Measurements from ENCODE around the gene BORCS5.
A peak's percentile ranks its signal among the peaks of the same experiment; 100 is the strongest.

Gene BORCS5

DNA sequence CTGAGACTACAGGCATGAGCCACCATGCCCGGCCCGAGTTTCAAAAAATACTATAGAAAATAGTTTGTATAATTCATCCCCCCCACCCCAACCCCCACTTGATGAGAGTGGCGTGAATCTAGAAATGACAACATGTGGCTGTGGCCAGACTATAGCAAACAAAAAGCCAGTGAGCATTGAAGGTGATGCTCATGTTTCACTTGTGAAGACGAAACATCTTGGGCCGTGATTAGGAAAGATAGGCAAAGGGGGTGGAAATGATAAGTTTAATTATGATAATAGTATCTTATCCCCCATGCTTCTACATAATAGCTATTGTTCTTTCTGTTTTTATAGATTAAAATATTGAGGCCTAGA, 8.5 kb downstream of the BORCS5 start:
- H3K4me3 ChIP-seq: no peak overlapping the region
- H3K9ac ChIP-seq: no peak overlapping the region
- no peaks in the 10 kb centered on the region for H3K27me3 ChIP-seq
- no peaks in the 10 kb centered on the region for H3K4me1 ChIP-seq
- TF ChIP-seq Cebpa-rat (IDR thresholded peaks at IDR 0.05): no peak
- H3K4me2 ChIP-seq: no peak overlapping the region
- no peak overlapping the region for H3K27ac ChIP-seq
- H3K9me3 ChIP-seq (replicated peaks in 1 of 11): no peaks in the 10 kb centered on the region
- no peaks in the 10 kb centered on the region for H4K20me1 ChIP-seq
- peaks cover 5 to 40% (median 7%) of the 10 kb centered on the region in 11 experiments; a peak in 17 of 22 replicates for H3K36me3 ChIP-seq

DNA sequence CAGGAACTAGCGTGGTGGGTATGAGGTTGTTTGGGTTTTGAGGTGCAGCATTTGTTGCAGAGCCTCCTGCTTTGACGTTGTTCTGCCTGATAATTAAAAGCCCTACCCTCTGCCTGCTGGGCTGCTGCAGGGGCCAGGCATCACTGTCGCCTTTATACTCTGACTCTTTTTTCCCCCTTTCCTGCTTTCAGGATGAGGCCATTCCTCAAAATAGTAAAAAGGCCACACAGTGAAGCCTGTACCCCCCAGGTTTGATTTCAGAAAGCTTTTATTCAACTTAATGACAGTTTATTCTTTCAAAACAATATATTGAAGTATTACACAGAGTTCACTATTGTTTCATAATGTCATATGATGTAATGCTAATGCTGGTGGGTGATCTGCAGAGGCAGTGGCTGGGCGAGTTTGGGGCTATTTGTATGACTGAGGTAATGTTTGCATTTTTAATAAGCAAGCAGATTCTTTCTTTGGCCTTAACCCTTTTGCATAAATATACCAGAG, 9.1 kb downstream of the BORCS5 start:
- H3K4me3 ChIP-seq: no peak overlapping the region
- no peaks in the 10 kb centered on the region for H3K9me3 ChIP-seq (replicated peaks in 1 of 11)
- peaks cover 5 to 39% (median 7%) of the 10 kb centered on the region in 11 experiments; a peak in 17 of 22 replicates for H3K36me3 ChIP-seq
- no peaks in the 10 kb centered on the region for H4K20me1 ChIP-seq
- no peak for TF ChIP-seq Cebpa-rat (IDR thresholded peaks at IDR 0.05)
- no peak overlapping the region for H3K27ac ChIP-seq
- H3K9ac ChIP-seq: no peak overlapping the region
- no peaks in the 10 kb centered on the region for H3K4me1 ChIP-seq
- H3K27me3 ChIP-seq: no peaks in the 10 kb centered on the region
- H3K4me2 ChIP-seq: no peak overlapping the region

DNA sequence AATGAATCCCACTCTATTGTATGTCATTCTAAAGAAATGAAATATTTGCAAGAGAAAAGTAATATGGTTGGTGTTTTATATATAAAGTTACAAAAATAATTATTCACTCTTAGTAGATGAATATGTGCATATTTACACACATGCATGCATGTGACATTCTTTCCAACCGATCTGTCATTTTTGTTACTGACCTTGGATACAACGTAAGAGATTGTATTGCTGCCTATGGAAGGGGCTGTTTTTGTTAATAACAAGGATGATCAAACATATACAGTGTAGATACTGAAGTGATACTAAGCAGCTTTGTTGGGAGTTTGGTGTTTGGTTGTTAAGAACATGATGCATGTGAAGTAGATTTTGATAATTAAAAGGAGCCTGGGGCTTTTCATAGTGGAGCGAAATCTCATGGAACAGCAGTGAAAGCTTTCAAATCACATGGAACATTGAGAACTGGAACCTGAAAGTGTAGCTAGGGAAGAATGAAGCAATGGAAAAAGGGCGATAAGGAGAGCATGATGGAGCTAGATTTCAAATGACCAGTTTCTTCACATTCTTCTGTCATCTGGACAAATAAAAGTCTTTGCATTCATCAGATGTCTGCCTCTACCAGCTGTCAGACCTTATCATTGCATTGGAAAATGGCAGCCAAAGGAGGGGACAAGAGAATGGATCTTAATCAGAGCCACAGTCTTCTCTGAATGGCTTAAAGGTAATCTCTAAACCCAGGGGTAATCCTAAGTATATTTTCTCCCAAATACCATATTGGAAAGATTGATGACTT, 10.0 kb downstream of the BORCS5 start:
- no peak for TF ChIP-seq Cebpa-rat (IDR thresholded peaks at IDR 0.05)
- Histone ChIP-seq H3K27me3 (no peaks in the 10 kb centered on the region), H3K9me3 (replicated peaks in 1 of 11) (no peaks in the 10 kb centered on the region), H3K27ac (no peak overlapping the region), H3K4me1 (no peaks in the 10 kb centered on the region), H3K4me3 (no peak overlapping the region), H3K4me2 (no peak overlapping the region), H3K36me3 (peaks cover 4 to 40% (median 7%) of the 10 kb centered on the region in 11 experiments; a peak in 16 of 22 replicates), H4K20me1 (no peaks in the 10 kb centered on the region), H3K9ac (no peak overlapping the region)

DNA sequence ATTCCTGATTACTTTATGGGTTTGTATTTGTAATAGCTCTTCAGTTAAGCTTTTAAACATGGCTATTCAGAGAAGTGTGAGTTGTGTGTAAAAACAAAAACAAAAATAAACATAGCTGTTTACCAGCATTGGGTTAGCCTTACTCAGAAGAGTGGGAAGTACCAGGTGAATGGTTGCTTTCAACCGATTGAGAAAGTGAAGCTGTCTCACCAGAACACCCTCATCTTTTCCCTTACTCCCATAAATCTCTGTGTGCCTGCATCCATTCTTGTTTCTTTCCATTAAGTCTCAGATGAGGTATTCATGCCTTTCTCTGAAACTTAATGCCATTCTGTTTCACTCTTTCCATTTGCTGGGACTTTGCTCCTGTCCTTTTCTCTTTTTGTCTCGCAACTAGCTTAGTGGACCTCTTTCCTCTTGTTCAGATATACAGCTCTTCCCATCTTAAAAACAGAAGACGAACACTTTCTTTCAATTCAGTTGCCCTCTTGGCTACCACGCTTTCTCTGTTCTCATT, 10.7 kb downstream of the BORCS5 start:
- H3K9me3 ChIP-seq (replicated peaks in 1 of 11): no peaks in the 10 kb centered on the region
- H4K20me1 ChIP-seq: no peaks in the 10 kb centered on the region
- H3K9ac ChIP-seq: no peak overlapping the region
- H3K36me3 ChIP-seq: peaks cover 4 to 33% (median 7%) of the 10 kb centered on the region in 11 experiments; a peak in 16 of 22 replicates
- H3K4me1 ChIP-seq: no peaks in the 10 kb centered on the region
- TF ChIP-seq Cebpa-rat (IDR thresholded peaks at IDR 0.05): no peak
- H3K4me3 ChIP-seq: no peak overlapping the region
- no peaks in the 10 kb centered on the region for H3K27me3 ChIP-seq
- H3K27ac ChIP-seq: no peak overlapping the region
- no peak overlapping the region for H3K4me2 ChIP-seq

DNA sequence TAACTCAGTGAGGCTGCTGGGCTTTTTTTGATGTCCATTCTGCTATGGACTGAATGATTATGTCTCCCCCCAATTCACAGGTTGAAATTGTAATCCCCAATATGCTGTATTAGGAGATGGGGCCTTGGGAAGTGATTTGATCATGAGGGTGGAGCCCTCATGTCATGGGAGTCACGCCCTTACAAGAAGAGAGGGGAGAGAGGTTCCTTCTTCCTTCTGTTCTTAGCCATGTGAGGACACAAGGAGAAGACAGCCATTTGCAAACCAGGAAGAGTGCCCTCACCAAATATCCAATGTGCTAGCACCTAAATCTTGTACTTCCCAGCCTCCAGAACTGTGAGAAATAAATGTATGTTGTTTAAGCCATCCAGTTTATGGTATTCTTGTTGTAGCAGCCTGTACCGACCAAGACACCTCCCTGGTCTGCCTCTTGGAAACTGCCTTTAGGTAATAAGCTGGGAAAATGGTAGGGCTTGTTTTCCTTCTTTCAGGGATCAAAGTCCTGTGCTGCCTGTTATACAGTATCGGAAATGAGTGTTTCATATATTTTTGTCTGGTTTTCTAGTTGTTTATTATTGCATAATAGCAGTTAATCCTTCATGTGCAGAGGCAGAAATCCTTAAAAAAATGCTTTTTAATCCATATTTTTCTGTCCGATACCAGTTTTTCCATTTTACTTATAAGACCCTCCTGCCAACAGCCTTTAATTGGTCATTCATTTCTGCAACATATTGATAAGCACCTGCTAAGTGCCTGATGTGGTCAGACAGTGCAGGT, 16.3 kb downstream of the BORCS5 start:
- Histone ChIP-seq H3K36me3 (peaks cover 0 to 12% (median 0%) of the 10 kb centered on the region in 11 experiments; a peak in 2 of 22 replicates), H3K4me1 (peaks cover 0 to 9% (median 0%) of the 10 kb centered on the region in 10 experiments; a peak in 4 of 20 replicates), H3K4me2 (peak overlapping the region in 2 of 11 experiments; percentile 12 to 24; a peak in 3 of 22 replicates), H3K9me3 (replicated peaks in 1 of 11) (no peaks in the 10 kb centered on the region), H4K20me1 (no peaks in the 10 kb centered on the region), H3K9ac (no peak overlapping the region), H3K27ac (no peak overlapping the region), H3K27me3 (no peaks in the 10 kb centered on the region), H3K4me3 (no peak overlapping the region)
- no peak for TF ChIP-seq Cebpa-rat (IDR thresholded peaks at IDR 0.05)

DNA sequence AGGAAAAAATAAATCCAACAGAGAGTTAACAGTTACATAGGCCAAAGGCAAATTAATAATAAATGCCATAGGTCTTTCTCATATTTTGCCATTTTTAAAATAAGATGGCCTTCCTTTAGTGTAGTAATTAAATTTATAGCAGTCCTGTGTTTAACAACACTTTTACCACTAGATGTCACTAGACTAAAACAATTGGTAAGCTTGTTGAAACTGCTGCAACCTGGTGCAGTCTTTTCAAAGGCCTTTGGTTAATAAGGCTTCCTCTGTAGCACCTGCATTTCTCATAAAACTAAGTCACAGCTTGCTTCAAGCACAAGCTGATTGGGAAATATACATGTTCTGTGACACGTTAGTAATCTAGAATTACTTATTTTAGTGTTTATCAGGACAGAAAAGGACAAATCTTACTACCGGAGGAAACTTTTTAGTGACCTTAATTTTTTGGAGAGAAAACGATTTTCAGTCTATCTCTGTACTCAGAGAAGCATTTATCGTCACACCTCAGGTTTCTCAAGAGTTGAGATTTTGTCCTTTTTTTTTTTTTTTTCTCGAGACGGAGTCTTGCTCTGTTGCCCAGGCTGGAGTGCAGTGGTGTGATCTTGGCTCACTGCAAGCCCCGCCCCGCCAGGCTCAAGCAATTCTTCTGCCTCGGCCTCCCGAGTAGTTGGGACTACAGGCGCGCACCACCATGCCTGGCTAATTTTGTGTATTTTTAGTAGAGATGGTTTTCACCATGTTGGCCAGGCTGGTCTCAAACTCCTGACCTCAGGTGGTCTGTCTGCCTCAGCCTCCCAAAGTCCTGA, 20.0 kb downstream of the BORCS5 start:
- Histone ChIP-seq H3K4me2 (no peak overlapping the region), H4K20me1 (no peaks in the 10 kb centered on the region), H3K36me3 (no peaks in the 10 kb centered on the region; a peak in 1 of 22 replicates), H3K4me1 (peaks cover 7 to 34% (median 13%) of the 10 kb centered on the region in 10 experiments), H3K27me3 (no peaks in the 10 kb centered on the region), H3K27ac (no peak overlapping the region), H3K4me3 (no peak overlapping the region), H3K9ac (no peak overlapping the region; a peak in 1 of 22 replicates), H3K9me3 (replicated peaks in 1 of 11) (peaks cover 0 to under 1% (median 0%) of the 10 kb centered on the region in 11 experiments; a peak in 2 of 22 replicates)
- no peak for TF ChIP-seq Cebpa-rat (IDR thresholded peaks at IDR 0.05)

DNA sequence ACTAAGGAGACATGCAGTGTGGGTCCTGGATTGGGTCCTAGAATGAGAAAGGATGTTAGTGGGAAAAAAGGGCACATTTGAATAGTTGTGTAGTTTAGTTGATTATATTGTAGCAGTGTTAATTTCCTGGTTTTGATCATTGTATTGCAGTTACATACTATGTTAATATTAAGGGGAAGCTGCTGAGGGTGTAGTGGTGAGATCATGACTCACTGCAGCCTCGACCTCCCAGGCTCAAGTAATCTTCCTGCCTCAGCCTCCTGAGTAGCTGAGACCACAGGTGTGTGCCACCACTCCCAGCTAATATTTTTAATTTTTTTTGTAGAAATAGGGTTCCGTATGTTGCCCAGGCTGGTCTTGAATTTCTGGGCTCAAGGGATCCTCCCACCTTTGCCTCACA, 21.7 kb downstream of the BORCS5 start:
- peaks cover 7 to 25% (median 13%) of the 10 kb centered on the region in 10 experiments for H3K4me1 ChIP-seq
- 0 out of 22 replicates have a peak overlapping the region, but pooled peaks of 2 of the 11 experiments have one; percentile 28 to 35 for H3K4me2 ChIP-seq
- no peak overlapping the region for H3K9ac ChIP-seq
- no peaks in the 10 kb centered on the region for H4K20me1 ChIP-seq
- peaks cover 0 to 10% (median 6%) of the 10 kb centered on the region in 11 experiments; a peak in 5 of 22 replicates for H3K36me3 ChIP-seq
- no peaks in the 10 kb centered on the region for H3K27me3 ChIP-seq
- no peak overlapping the region for H3K4me3 ChIP-seq
- H3K27ac ChIP-seq: no peak overlapping the region
- TF ChIP-seq Cebpa-rat (IDR thresholded peaks at IDR 0.05): no peak
- peaks cover 0 to 11% (median 6%) of the 10 kb centered on the region in 11 experiments; a peak in 13 of 22 replicates for H3K9me3 ChIP-seq (replicated peaks in 1 of 11)
